Brain microvascular endothelial cell (primary cell): ENCODE results near the gene HLA-DQA1.

Experiments
- DNase-seq: peaks from one replicate; pipeline ENCODE4 v3.0.0-alpha.2; 2020
- H3K27ac ChIP-seq: fragments of 250-450 bp; sonication (Bioruptor Pico); 2 replicates; pipeline ENCODE4 v1.5.1; 2020; ENCODE audit warnings: mild to moderate bottlenecking, moderate library complexity
- H3K27me3 ChIP-seq: fragments of 250-450 bp; sonication (Bioruptor Pico); replicated peaks from 2 replicates; pipeline ENCODE4 v1.5.1; 2020; ENCODE audit warnings: mild to moderate bottlenecking
- H3K36me3 ChIP-seq: fragments of 250-450 bp; sonication (Bioruptor Pico); replicated peaks from 2 replicates; pipeline ENCODE4 v1.5.1; 2020; ENCODE audit warnings: mild to moderate bottlenecking
- H3K4me3 ChIP-seq: 2 replicates; pipeline ENCODE4 v1.5.1; 2011; ENCODE audit warnings: low read depth, mild to moderate bottlenecking, control low read depth, low read length, moderate library complexity
- CTCF ChIP-seq: IDR thresholded peaks from 2 replicates; pipeline ENCODE4 v1.5.1; 2011; ENCODE audit warnings: low read depth, mild to moderate bottlenecking, moderate library complexity, low read length, control low read depth, inconsistent platforms; ENCODE audit errors: missing control alignments
- in situ Hi-C: cut with HindIII; loops from 2 replicates; pipeline ENCODE4 v1.10.0; 2017; ENCODE audit warnings: low sequenced_read_pairs, low pct_ligation_motif_present

HLA-DQA1 gene

GRCh38 chr6:32679492-32679891 is 42.3 kb downstream of the HLA-DQA1 start:
- in situ Hi-C loops, result no loop called here
- H3K27ac ChIP-seq, result no peak overlapping the region
- no peak for DNase-seq
- no peak overlapping the region for H3K4me3 ChIP-seq
- H3K36me3 ChIP-seq, result no peaks in the 10 kb centered on the region
- H3K27me3 ChIP-seq, result no peaks in the 10 kb centered on the region
- TF ChIP-seq CTCF, result no peak

GRCh38 chr6:32680055-32680454 is 42.8 kb downstream of the HLA-DQA1 start:
- DNase-seq, result no peak
- H3K27ac ChIP-seq, result no peak overlapping the region
- in situ Hi-C loops, result no loop called here

GRCh38 chr6:32684246-32684645 is 47.0 kb downstream of the HLA-DQA1 start:
- Histone ChIP-seq H3K36me3 (no peaks in the 10 kb centered on the region), H3K4me3 (no peak overlapping the region), H3K27ac (no peak overlapping the region), H3K27me3 (no peaks in the 10 kb centered on the region)
- TF ChIP-seq CTCF, result no peak
- in situ Hi-C loops, result no loop called here
- no peak for DNase-seq

More at GRCh38 chr6:32680055-32680454, 42.8 kb downstream of the HLA-DQA1 start:
- Histone ChIP-seq H3K36me3 (no peaks in the 10 kb centered on the region), H3K27me3 (no peaks in the 10 kb centered on the region), H3K4me3 (no peak overlapping the region)
- TF ChIP-seq CTCF, result no peak

GRCh38 chr6:32685603-32686002 is 48.4 kb downstream of the HLA-DQA1 start:
- Histone ChIP-seq H3K27ac (no peak overlapping the region), H3K27me3 (no peaks in the 10 kb centered on the region), H3K36me3 (no peaks in the 10 kb centered on the region), H3K4me3 (no peak overlapping the region)
- in situ Hi-C loops, result no loop called here
- no peak for DNase-seq
- TF ChIP-seq CTCF, result no peak

GRCh38 chr6:32689531-32690501 is 52.6 kb downstream of the HLA-DQA1 start:
- no peaks in the 10 kb centered on the region for H3K27me3 ChIP-seq
- no peak overlapping the region for H3K4me3 ChIP-seq
- no peak for TF ChIP-seq CTCF
- DNase-seq, result peak; percentile 15
- H3K36me3 ChIP-seq, result no peaks in the 10 kb centered on the region
- no peak overlapping the region for H3K27ac ChIP-seq
- in situ Hi-C loops, result no loop called here
